Vagina (tissue), 2 donors: ENCODE measurements around the gene GNB1L. TPM values are rescaled to one million over a fixed set of nuclear protein-coding genes. Genes with fewer than 3 reads are reported as not detected.

ENCODE experiments used
- DNase-seq, 2 donors: peaks; one replicate each; pipeline ENCODE4 v3.0.0-alpha.2; 2017; ENCODE audit errors: extremely low spot score in 2 of 2
- H3K27ac ChIP-seq: fragments of 200-600 bp; sonication (generic); one replicate; pipeline ENCODE4 v1.5.1; 2019
- H3K27me3 ChIP-seq: fragments of 200-600 bp; sonication (generic); one replicate; pipeline ENCODE4 v1.5.1; 2019
- H3K36me3 ChIP-seq, 2 donors: fragments of 200-600 bp; sonication (generic); one replicate each; pipeline ENCODE4 v1.5.1; 2017 to 2019
- H3K4me1 ChIP-seq: fragments of 200-600 bp; sonication (generic); one replicate; pipeline ENCODE4 v1.5.1; 2019
- H3K4me3 ChIP-seq, 2 donors: fragments of 200-600 bp; sonication (generic); 1 replicate in 1 of 2; 2 replicates in 1 of 2; pipeline ENCODE4 v1.5.1; 2016 to 2019
- H3K9me3 ChIP-seq: fragments of 200-600 bp; sonication (generic); one replicate; pipeline ENCODE4 v1.5.1; 2019
- POLR2A ChIP-seq, 2 donors: fragments of 450-650 bp; IDR thresholded peaks; one replicate each; pipeline ENCODE4 v1.6.1; 2017; ENCODE audit warnings: antibody characterized with exemption in 2 of 2, mild to moderate bottlenecking in 2 of 2, moderate library complexity in 2 of 2
- POLR2AphosphoS5 ChIP-seq, 2 donors: sonication (generic); formaldehyde crosslinking; IDR thresholded peaks; one replicate each; pipeline ENCODE4 v1.9.0; 2017; ENCODE audit warnings: antibody characterized with exemption in 2 of 2, mild to moderate bottlenecking in 2 of 2, low read depth in 1 of 2; ENCODE audit not compliant: insufficient read depth in 1 of 2
- intact Hi-C: fragments of 100-400 bp; cut with DNase I; formaldehyde crosslinking; loops from one replicate; pipeline ENCODE4 v1.15.1; 2023
- total RNA-seq: library from RNA; depleted of rRNA; stranded (reverse); fragments of >200 nt; gene quantifications from one replicate; pipeline ENCODE4 v1.2.3, GENCODE V29; 2016
- TF ChIP-seq, protein P1 (sequence below), 3 experiments: fragments of 450-650 bp in 2 of 3; fragments of 200-600 bp in 1 of 3; sonication (generic) in 1 of 3; IDR thresholded peaks; one replicate each; pipeline ENCODE4 v1.5.1; 2017 to 2019; ENCODE audit warnings: antibody characterized with exemption in 3 of 3, mild to moderate bottlenecking in 2 of 3, moderate library complexity in 2 of 3

The GNB1L gene
- total RNA-seq = 14.0 TPM

DNA sequence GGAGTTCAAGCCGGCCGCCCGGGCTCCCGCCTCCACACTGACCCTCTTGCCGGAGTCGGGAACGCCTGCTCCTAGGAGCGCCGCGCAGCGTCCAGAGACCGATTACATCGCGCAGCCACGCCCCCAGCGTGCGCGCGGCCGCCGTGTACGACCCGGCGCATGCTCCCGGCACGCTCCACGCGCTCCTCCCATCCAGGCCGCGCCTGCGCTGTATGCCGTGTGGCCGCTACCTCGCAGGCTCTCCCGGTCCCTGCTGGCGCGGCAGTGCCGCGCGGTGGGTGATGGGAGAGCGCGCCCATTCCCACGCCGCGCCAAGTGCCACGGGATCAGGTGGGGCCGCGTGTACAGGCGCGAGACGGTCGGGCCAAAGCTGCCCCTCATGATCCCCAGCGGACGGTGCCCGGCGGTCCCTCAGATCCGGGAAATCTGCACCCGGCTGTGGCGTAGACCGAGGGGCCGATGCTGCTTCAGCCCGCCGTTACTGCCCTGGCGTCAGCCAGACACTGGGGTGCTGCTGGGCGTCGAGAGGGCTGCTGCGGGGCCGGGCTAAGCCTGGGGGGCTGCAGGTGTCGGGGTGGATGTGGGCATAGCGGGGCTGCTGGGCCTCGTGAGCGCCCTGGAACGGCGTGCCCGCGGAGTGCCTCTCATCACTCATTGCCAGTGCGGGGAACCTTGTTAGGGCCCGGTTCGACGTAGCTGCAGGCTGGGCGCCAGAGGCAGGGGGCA, at the start of gene GNB1L, which contains the start of gene RTL10:
GNB1L (minus strand) TSS at position 97 of the 726 bp plus-strand sequence. CDS start 33,519 bp downstream, outside the sequence.
RTL10 (minus strand) TSS at position 97 of the 726 bp plus-strand sequence. CDS start 2,613 bp downstream, outside the sequence.
- Histone ChIP-seq H3K4me3 (peak within 1 kb of the TSS; percentile 82 to 85), H3K27ac (peak within 1 kb of the TSS; percentile 94), H3K36me3 (peaks cover 0 to 15% of the 10 kb centered on the region in 2 donors), H3K27me3 (no peaks in the 10 kb centered on the region), H3K4me1 (peaks cover 57% of the 10 kb centered on the region), H3K9me3 (no peaks in the 10 kb centered on the region)
- peak; percentile 93 to 97 for DNase-seq
- intact Hi-C loops = no loop called here
- TF ChIP-seq POLR2A (IDR thresholded peaks at IDR 0.05) = peak in 1 of 2 donors; percentile 74
- TF ChIP-seq POLR2AphosphoS5 (IDR thresholded peaks at IDR 0.05; ENCODE audit: insufficient read depth in 1 of 2, low read depth in 1 of 2) = peak; percentile 80 to 96
- TF ChIP-seq, protein P1, sequence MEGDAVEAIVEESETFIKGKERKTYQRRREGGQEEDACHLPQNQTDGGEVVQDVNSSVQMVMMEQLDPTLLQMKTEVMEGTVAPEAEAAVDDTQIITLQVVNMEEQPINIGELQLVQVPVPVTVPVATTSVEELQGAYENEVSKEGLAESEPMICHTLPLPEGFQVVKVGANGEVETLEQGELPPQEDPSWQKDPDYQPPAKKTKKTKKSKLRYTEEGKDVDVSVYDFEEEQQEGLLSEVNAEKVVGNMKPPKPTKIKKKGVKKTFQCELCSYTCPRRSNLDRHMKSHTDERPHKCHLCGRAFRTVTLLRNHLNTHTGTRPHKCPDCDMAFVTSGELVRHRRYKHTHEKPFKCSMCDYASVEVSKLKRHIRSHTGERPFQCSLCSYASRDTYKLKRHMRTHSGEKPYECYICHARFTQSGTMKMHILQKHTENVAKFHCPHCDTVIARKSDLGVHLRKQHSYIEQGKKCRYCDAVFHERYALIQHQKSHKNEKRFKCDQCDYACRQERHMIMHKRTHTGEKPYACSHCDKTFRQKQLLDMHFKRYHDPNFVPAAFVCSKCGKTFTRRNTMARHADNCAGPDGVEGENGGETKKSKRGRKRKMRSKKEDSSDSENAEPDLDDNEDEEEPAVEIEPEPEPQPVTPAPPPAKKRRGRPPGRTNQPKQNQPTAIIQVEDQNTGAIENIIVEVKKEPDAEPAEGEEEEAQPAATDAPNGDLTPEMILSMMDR (IDR thresholded peaks at IDR 0.05) = no peak

GRCh38 chr22:19904174-19904856, 49.6 kb upstream of the GNB1L start:
- Histone ChIP-seq H3K36me3 (no peaks in the 10 kb centered on the region), H3K27me3 (no peaks in the 10 kb centered on the region), H3K4me3 (no peak overlapping the region), H3K4me1 (no peaks in the 10 kb centered on the region), H3K27ac (no peak overlapping the region), H3K9me3 (no peaks in the 10 kb centered on the region)
- no peak for DNase-seq
- TF ChIP-seq POLR2AphosphoS5 (IDR thresholded peaks at IDR 0.05; ENCODE audit: insufficient read depth in 1 of 2, low read depth in 1 of 2) (no peak), POLR2A (IDR thresholded peaks at IDR 0.05) (no peak)
- TF ChIP-seq, protein P1 (IDR thresholded peaks at IDR 0.05) = no peak
- intact Hi-C loops = no loop called here

DNA sequence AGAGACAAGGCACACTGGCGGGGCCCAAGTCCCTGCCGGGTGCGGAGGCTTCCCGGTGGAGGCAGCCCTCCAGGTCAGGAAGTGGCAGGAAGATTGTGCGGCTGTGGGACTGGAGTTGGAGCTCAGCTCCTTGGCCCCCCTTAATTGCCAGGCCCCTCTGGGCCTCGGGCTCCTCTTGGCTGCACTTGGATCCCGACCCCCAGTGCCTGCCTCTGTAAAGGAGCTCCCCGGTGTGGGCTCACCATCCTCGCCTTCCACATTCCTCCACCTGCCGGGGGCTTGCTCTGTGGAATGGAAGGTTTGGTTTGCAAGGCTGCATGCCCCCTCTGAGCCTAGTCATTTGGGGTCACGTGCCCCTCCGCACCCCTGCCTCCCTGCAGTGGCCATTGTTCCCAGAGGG, 48.8 kb upstream of the GNB1L start:
- DNase-seq = no peak
- TF ChIP-seq, protein P1 (IDR thresholded peaks at IDR 0.05) = no peak
- no peak for TF ChIP-seq POLR2AphosphoS5 (IDR thresholded peaks at IDR 0.05; ENCODE audit: insufficient read depth in 1 of 2, low read depth in 1 of 2)
- no peak for TF ChIP-seq POLR2A (IDR thresholded peaks at IDR 0.05)
- no peaks in the 10 kb centered on the region for H3K27me3 ChIP-seq
- intact Hi-C loops = no loop called here
- no peaks in the 10 kb centered on the region for H3K9me3 ChIP-seq
- H3K27ac ChIP-seq = no peak overlapping the region
- no peak overlapping the region for H3K4me3 ChIP-seq
- H3K36me3 ChIP-seq = no peaks in the 10 kb centered on the region
- no peaks in the 10 kb centered on the region for H3K4me1 ChIP-seq

- no peaks in the 10 kb centered on the region for H3K27me3 ChIP-seq
- no peaks in the 10 kb centered on the region for H3K9me3 ChIP-seq
- DNase-seq = no peak
- no peak overlapping the region for H3K27ac ChIP-seq
- TF ChIP-seq, protein P1 (IDR thresholded peaks at IDR 0.05) = no peak
- TF ChIP-seq POLR2AphosphoS5 (IDR thresholded peaks at IDR 0.05; ENCODE audit: insufficient read depth in 1 of 2, low read depth in 1 of 2) (no peak), POLR2A (IDR thresholded peaks at IDR 0.05) (no peak)
- H3K4me1 ChIP-seq = no peaks in the 10 kb centered on the region
- intact Hi-C loops = no loop called here
- H3K36me3 ChIP-seq = peaks cover 0 to 2% of the 10 kb centered on the region in 2 donors
- no peak overlapping the region for H3K4me3 ChIP-seq
Observed at GRCh38 chr22:19903031-19903430, 48.4 kb upstream of the GNB1L start.
